ENCODE data around the gene PTTG1IP. TPM values are rescaled to one million over a fixed set of nuclear protein-coding genes. Genes with fewer than 3 reads are reported as not detected.

The PTTG1IP gene
- total RNA-seq, 1 donor from 2014 or later = 240 TPM

- peaks cover 17% of the 10 kb centered on the region for H3K36me3 ChIP-seq (ENCODE audit: insufficient read depth, low read length)
- peaks cover 55% of the 10 kb centered on the region for H3K79me2 ChIP-seq (ENCODE audit: insufficient read depth, low read length)
- DNase-seq (ENCODE audit: low read depth) (peak; percentile 52), FAIRE-seq (no peak)
- no peak for TF ChIP-seq EZH2 (IDR thresholded peaks at IDR 0.05; ENCODE audit: insufficient read depth, low read length)
- TF ChIP-seq, protein P1, sequence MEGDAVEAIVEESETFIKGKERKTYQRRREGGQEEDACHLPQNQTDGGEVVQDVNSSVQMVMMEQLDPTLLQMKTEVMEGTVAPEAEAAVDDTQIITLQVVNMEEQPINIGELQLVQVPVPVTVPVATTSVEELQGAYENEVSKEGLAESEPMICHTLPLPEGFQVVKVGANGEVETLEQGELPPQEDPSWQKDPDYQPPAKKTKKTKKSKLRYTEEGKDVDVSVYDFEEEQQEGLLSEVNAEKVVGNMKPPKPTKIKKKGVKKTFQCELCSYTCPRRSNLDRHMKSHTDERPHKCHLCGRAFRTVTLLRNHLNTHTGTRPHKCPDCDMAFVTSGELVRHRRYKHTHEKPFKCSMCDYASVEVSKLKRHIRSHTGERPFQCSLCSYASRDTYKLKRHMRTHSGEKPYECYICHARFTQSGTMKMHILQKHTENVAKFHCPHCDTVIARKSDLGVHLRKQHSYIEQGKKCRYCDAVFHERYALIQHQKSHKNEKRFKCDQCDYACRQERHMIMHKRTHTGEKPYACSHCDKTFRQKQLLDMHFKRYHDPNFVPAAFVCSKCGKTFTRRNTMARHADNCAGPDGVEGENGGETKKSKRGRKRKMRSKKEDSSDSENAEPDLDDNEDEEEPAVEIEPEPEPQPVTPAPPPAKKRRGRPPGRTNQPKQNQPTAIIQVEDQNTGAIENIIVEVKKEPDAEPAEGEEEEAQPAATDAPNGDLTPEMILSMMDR (IDR thresholded peaks at IDR 0.05; ENCODE audit: insufficient read depth, low read depth, low read length) = no peak
- Mint-ChIP-seq H3K4me1 (ENCODE audit: low read depth, unreplicated experiment) (peaks cover 10% of the 10 kb centered on the region), H3K27me3 (ENCODE audit: low read depth, unreplicated experiment) (no peaks in the 10 kb centered on the region), H3K9me3 (ENCODE audit: unreplicated experiment) (no peaks in the 10 kb centered on the region), H3K4me3 (ENCODE audit: unreplicated experiment) (peak within 1 kb of the TSS; percentile 99), H3K27ac (ENCODE audit: unreplicated experiment) (peak within 1 kb of the TSS; percentile 55), H3K36me3 (ENCODE audit: low read depth, unreplicated experiment) (peaks cover 16% of the 10 kb centered on the region)
- H3K4me1 ChIP-seq (ENCODE audit: insufficient read depth, low read length) = peaks cover 16% of the 10 kb centered on the region
- H2AFZ ChIP-seq (ENCODE audit: low read depth, low read length) = peak within 1 kb of the TSS; percentile 82
- no peaks in the 10 kb centered on the region for H3K9me3 ChIP-seq (ENCODE audit: insufficient read depth, low read depth, low read length)
- no peaks in the 10 kb centered on the region for H3K27me3 ChIP-seq (ENCODE audit: insufficient read depth, low read length)
- peak within 1 kb of the TSS; percentile 69 for H3K27ac ChIP-seq (ENCODE audit: low read depth, low read length)
- peaks cover 60% of the 10 kb centered on the region for H4K20me1 ChIP-seq (ENCODE audit: insufficient read depth, low read length)
- H3K4me3 ChIP-seq (ENCODE audit: insufficient read depth, low read depth, low read length) = peak within 1 kb of the TSS; percentile 93
- H3K4me2 ChIP-seq (ENCODE audit: low read length) = peak within 1 kb of the TSS; percentile 98
- peak within 1 kb of the TSS; percentile 92 for H3K9ac ChIP-seq (ENCODE audit: low read length)
Observed at GRCh38 chr21:44801468-44802395, 71.8 kb downstream of the PTTG1IP start, which contains the start of gene UBE2G2. Gene UBE2G2, minus strand, starts transcription at chr21:44801820. Its CDS starts 72 bp downstream, at chr21:44801748.

GRCh38 chr21:44800971-44801467 lies 72.5 kb downstream of the PTTG1IP start:
- H3K27ac Mint-ChIP-seq (ENCODE audit: unreplicated experiment) = peak overlapping the region; percentile 55
- Histone ChIP-seq H3K4me3 (ENCODE audit: insufficient read depth, low read depth, low read length) (peak overlapping the region; percentile 93), H3K27me3 (ENCODE audit: insufficient read depth, low read length) (no peaks in the 10 kb centered on the region), H3K4me1 (ENCODE audit: insufficient read depth, low read length) (peaks cover 16% of the 10 kb centered on the region), H3K4me2 (ENCODE audit: low read length) (peak overlapping the region; percentile 98), H3K9ac (ENCODE audit: low read length) (peak overlapping the region; percentile 92), H4K20me1 (ENCODE audit: insufficient read depth, low read length) (peaks cover 64% of the 10 kb centered on the region), H3K79me2 (ENCODE audit: insufficient read depth, low read length) (peaks cover 62% of the 10 kb centered on the region), H3K9me3 (ENCODE audit: insufficient read depth, low read depth, low read length) (no peaks in the 10 kb centered on the region), H2AFZ (ENCODE audit: low read depth, low read length) (peak overlapping the region; percentile 82), H3K36me3 (ENCODE audit: insufficient read depth, low read length) (peaks cover 15% of the 10 kb centered on the region), H3K27ac (ENCODE audit: low read depth, low read length) (peak overlapping the region; percentile 69)
- DNase-seq (ENCODE audit: low read depth) = peak; percentile 26
- no peaks in the 10 kb centered on the region for H3K27me3 Mint-ChIP-seq (ENCODE audit: low read depth, unreplicated experiment)
- TF ChIP-seq, protein P1 (IDR thresholded peaks at IDR 0.05; ENCODE audit: insufficient read depth, low read depth, low read length) = peak; percentile 26
- TF ChIP-seq EZH2 (IDR thresholded peaks at IDR 0.05; ENCODE audit: insufficient read depth, low read length) = no peak
- H3K9me3 Mint-ChIP-seq (ENCODE audit: unreplicated experiment) = no peaks in the 10 kb centered on the region
- no peak for FAIRE-seq
- peaks cover 10% of the 10 kb centered on the region for H3K4me1 Mint-ChIP-seq (ENCODE audit: low read depth, unreplicated experiment)
- H3K36me3 Mint-ChIP-seq (ENCODE audit: low read depth, unreplicated experiment) = peaks cover 12% of the 10 kb centered on the region
- H3K4me3 Mint-ChIP-seq (ENCODE audit: unreplicated experiment) = peak overlapping the region; percentile 99

Measured in astrocyte (in vitro differentiated cells and primary cell).